ENCODE data around the gene SNX13.

DNA sequence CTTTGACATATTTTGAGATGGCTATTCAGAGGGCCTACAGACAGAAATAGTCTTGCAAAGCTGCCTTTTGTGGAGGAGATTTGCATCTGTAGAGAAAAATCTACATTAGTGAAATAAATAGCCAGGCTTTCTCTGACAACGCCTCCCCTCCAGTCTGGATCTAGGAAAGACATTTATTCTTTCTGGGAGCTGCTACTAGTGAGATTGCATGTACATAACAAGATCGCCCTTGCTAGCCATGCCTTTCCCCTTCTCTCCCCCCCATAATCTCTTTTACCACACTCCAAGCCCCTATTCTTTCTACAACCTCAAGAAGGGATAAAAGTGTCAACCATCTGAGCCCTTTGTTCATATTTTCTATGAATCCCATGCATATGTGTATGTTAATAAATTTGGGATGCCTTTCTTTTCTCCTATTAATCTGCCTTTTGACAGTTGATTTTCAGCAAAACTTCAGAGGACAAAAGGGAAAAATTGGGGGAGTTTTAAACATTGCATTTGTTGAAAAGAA lies 194.2 kb downstream of the SNX13 start:
- TF ChIP-seq, protein P1, sequence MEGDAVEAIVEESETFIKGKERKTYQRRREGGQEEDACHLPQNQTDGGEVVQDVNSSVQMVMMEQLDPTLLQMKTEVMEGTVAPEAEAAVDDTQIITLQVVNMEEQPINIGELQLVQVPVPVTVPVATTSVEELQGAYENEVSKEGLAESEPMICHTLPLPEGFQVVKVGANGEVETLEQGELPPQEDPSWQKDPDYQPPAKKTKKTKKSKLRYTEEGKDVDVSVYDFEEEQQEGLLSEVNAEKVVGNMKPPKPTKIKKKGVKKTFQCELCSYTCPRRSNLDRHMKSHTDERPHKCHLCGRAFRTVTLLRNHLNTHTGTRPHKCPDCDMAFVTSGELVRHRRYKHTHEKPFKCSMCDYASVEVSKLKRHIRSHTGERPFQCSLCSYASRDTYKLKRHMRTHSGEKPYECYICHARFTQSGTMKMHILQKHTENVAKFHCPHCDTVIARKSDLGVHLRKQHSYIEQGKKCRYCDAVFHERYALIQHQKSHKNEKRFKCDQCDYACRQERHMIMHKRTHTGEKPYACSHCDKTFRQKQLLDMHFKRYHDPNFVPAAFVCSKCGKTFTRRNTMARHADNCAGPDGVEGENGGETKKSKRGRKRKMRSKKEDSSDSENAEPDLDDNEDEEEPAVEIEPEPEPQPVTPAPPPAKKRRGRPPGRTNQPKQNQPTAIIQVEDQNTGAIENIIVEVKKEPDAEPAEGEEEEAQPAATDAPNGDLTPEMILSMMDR (IDR thresholded peaks at IDR 0.05; ENCODE audit: insufficient read depth, low read length) = no peak
- TF ChIP-seq POLR2AphosphoS5 (IDR thresholded peaks at IDR 0.05; ENCODE audit: low read depth) (no peak), GABPA (IDR thresholded peaks at IDR 0.05; ENCODE audit: low read depth) (no peak), SPI1 (IDR thresholded peaks at IDR 0.05; ENCODE audit: borderline replicate concordance, low read depth) (no peak)
- TF ChIP-seq, protein P2, sequence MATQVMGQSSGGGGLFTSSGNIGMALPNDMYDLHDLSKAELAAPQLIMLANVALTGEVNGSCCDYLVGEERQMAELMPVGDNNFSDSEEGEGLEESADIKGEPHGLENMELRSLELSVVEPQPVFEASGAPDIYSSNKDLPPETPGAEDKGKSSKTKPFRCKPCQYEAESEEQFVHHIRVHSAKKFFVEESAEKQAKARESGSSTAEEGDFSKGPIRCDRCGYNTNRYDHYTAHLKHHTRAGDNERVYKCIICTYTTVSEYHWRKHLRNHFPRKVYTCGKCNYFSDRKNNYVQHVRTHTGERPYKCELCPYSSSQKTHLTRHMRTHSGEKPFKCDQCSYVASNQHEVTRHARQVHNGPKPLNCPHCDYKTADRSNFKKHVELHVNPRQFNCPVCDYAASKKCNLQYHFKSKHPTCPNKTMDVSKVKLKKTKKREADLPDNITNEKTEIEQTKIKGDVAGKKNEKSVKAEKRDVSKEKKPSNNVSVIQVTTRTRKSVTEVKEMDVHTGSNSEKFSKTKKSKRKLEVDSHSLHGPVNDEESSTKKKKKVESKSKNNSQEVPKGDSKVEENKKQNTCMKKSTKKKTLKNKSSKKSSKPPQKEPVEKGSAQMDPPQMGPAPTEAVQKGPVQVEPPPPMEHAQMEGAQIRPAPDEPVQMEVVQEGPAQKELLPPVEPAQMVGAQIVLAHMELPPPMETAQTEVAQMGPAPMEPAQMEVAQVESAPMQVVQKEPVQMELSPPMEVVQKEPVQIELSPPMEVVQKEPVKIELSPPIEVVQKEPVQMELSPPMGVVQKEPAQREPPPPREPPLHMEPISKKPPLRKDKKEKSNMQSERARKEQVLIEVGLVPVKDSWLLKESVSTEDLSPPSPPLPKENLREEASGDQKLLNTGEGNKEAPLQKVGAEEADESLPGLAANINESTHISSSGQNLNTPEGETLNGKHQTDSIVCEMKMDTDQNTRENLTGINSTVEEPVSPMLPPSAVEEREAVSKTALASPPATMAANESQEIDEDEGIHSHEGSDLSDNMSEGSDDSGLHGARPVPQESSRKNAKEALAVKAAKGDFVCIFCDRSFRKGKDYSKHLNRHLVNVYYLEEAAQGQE (IDR thresholded peaks at IDR 0.05; ENCODE audit: insufficient replicate concordance, low read depth) = no peak

All from HL-60 (cell line).